Mesodermal cell (in vitro differentiated cells): ENCODE results near the gene GHR.

Experiments
- H3K27ac ChIP-seq: 2 replicates; pipeline ENCODE4 v1.7.0; 2013; ENCODE audit warnings: mild to moderate bottlenecking, low read depth, low read length, moderate library complexity; ENCODE audit not compliant: severe bottlenecking
- H3K36me3 ChIP-seq: 2 replicates; pipeline ENCODE4 v1.7.1; 2013; ENCODE audit warnings: mild to moderate bottlenecking, low read length, moderate library complexity; ENCODE audit not compliant: control insufficient read depth, insufficient read depth
- H3K4me1 ChIP-seq: one replicate; pipeline ENCODE4 v1.7.1; 2013; ENCODE audit warnings: mild to moderate bottlenecking, low read length; ENCODE audit not compliant: insufficient read depth, control insufficient read depth, poor library complexity, severe bottlenecking
- H3K4me3 ChIP-seq: 2 replicates; pipeline ENCODE4 v1.7.0; 2013; ENCODE audit warnings: low read length, control low read depth, mild to moderate bottlenecking; ENCODE audit not compliant: insufficient read depth, poor library complexity, severe bottlenecking; ENCODE audit errors: extremely low read depth
- H3K9me3 ChIP-seq: 2 replicates; pipeline ENCODE4 v1.7.1; 2013; ENCODE audit warnings: mild to moderate bottlenecking, low read length, moderate library complexity; ENCODE audit not compliant: control insufficient read depth
- WGBS, 2 experiments: methylation state at CpG; one replicate each; pipeline ENCODE4 v1.1.5; 2013; ENCODE audit warnings: missing lambda C conversion rate in 2 of 2; ENCODE audit not compliant: insufficient coverage in 2 of 2; 5-methylcytosine and 5-hydroxymethylcytosine counted together

The GHR gene

GRCh38 chr5:42626462-42626861, 203.2 kb downstream of the GHR start:
- Histone ChIP-seq H3K36me3 (no peaks in the 10 kb centered on the region), H3K27ac (no peak overlapping the region), H3K4me3 (no peak overlapping the region), H3K9me3 (no peaks in the 10 kb centered on the region), H3K4me1 (peaks cover 7% of the 10 kb centered on the region)
- WGBS, 2 experiments: 100% methylated on average over 1 of the region's 4 CpGs; no CpG with 5 or more reads in 1 of the 2 experiments

- H3K9me3 ChIP-seq: no peaks in the 10 kb centered on the region
- H3K36me3 ChIP-seq: no peaks in the 10 kb centered on the region
- no CpG with 5 or more reads among the region's 1 CpG for WGBS, 2 experiments
- H3K4me3 ChIP-seq: no peak overlapping the region
- H3K4me1 ChIP-seq: no peaks in the 10 kb centered on the region
- H3K27ac ChIP-seq: no peak overlapping the region
Observed at GRCh38 chr5:42628821-42629220, 205.6 kb downstream of the GHR start.

GRCh38 chr5:42629284-42629683, 206.0 kb downstream of the GHR start:
- H3K4me1 ChIP-seq: no peaks in the 10 kb centered on the region
- no peak overlapping the region for H3K27ac ChIP-seq
- no peak overlapping the region for H3K4me3 ChIP-seq
- H3K36me3 ChIP-seq: no peaks in the 10 kb centered on the region
- 86% methylated on average over 2 of the region's 2 CpGs; no CpG with 5 or more reads in 1 of the 2 experiments for WGBS, 2 experiments
- no peaks in the 10 kb centered on the region for H3K9me3 ChIP-seq

GRCh38 chr5:42631241-42631640, 208.0 kb downstream of the GHR start:
- H3K27ac ChIP-seq: no peak overlapping the region
- no peak overlapping the region for H3K4me3 ChIP-seq
- 93% methylated on average over 3 to 4 of the region's 5 CpGs for WGBS, 2 experiments
- H3K4me1 ChIP-seq: no peaks in the 10 kb centered on the region
- no peaks in the 10 kb centered on the region for H3K36me3 ChIP-seq
- H3K9me3 ChIP-seq: no peaks in the 10 kb centered on the region

GRCh38 chr5:42632354-42632900, 209.2 kb downstream of the GHR start:
- H3K27ac ChIP-seq: no peak overlapping the region
- 100% methylated on average over 1 of the region's 1 CpG; no CpG with 5 or more reads in 1 of the 2 experiments for WGBS, 2 experiments
- H3K36me3 ChIP-seq: no peaks in the 10 kb centered on the region
- H3K4me1 ChIP-seq: no peaks in the 10 kb centered on the region
- no peak overlapping the region for H3K4me3 ChIP-seq
- no peaks in the 10 kb centered on the region for H3K9me3 ChIP-seq

GRCh38 chr5:42634575-42634974, 211.3 kb downstream of the GHR start:
- H3K4me3 ChIP-seq: no peak overlapping the region
- WGBS, 2 experiments: 90 to 93% methylated on average over 2 to 3 of the region's 4 CpGs

GRCh38 chr5:42636425-42636824, 213.2 kb downstream of the GHR start:
- Histone ChIP-seq H3K4me1 (no peaks in the 10 kb centered on the region), H3K9me3 (no peaks in the 10 kb centered on the region), H3K27ac (no peak overlapping the region), H3K4me3 (no peak overlapping the region), H3K36me3 (no peaks in the 10 kb centered on the region)
- 100% methylated on average over 1 of the region's 2 CpGs; no CpG with 5 or more reads in 1 of the 2 experiments for WGBS, 2 experiments

More at GRCh38 chr5:42634575-42634974, 211.3 kb downstream of the GHR start:
- H3K4me1 ChIP-seq: no peaks in the 10 kb centered on the region
- H3K9me3 ChIP-seq: no peaks in the 10 kb centered on the region
- no peak overlapping the region for H3K27ac ChIP-seq
- H3K36me3 ChIP-seq: no peaks in the 10 kb centered on the region

- Histone ChIP-seq H3K4me1 (peaks cover 5% of the 10 kb centered on the region), H3K36me3 (no peaks in the 10 kb centered on the region), H3K9me3 (no peaks in the 10 kb centered on the region), H3K4me3 (no peak overlapping the region), H3K27ac (no peak overlapping the region)
- WGBS, 2 experiments: no CpG with 5 or more reads among the region's 1 CpG
Observed at GRCh38 chr5:42636946-42637345, 213.7 kb downstream of the GHR start.

GRCh38 chr5:42638972-42639371, 215.7 kb downstream of the GHR start:
- no peak overlapping the region for H3K4me3 ChIP-seq
- no peak overlapping the region for H3K27ac ChIP-seq
- peaks cover 5% of the 10 kb centered on the region for H3K4me1 ChIP-seq
- WGBS, 2 experiments: 100% methylated on average over 1 of the region's 3 CpGs; no CpG with 5 or more reads in 1 of the 2 experiments
- no peaks in the 10 kb centered on the region for H3K9me3 ChIP-seq
- H3K36me3 ChIP-seq: no peaks in the 10 kb centered on the region

GRCh38 chr5:42640835-42641234, 217.6 kb downstream of the GHR start:
- H3K27ac ChIP-seq: peak overlapping the region; percentile 87
- H3K4me1 ChIP-seq: peaks cover 5% of the 10 kb centered on the region
- WGBS, 2 experiments: 90% methylated on average over 2 of the region's 2 CpGs
- no peaks in the 10 kb centered on the region for H3K36me3 ChIP-seq
- H3K4me3 ChIP-seq: no peak overlapping the region
- H3K9me3 ChIP-seq: no peaks in the 10 kb centered on the region

- H3K9me3 ChIP-seq: no peaks in the 10 kb centered on the region
- H3K4me1 ChIP-seq: peaks cover 5% of the 10 kb centered on the region
- no peaks in the 10 kb centered on the region for H3K36me3 ChIP-seq
- H3K27ac ChIP-seq: peak overlapping the region; percentile 87
- H3K4me3 ChIP-seq: no peak overlapping the region
- WGBS, 2 experiments: no CpG with 5 or more reads among the region's 4 CpGs
Observed at GRCh38 chr5:42641336-42642005, 218.2 kb downstream of the GHR start.
